Activated gamma-delta T cell treated with Interleukin-2 at 50 U/mL for 16 hours (primary cell): ENCODE data around the gene DMD.
"Not testable (repeated sequence)": the region's sequence is repeated elsewhere in the genome, so short reads cannot be mapped to it uniquely, and the experiment has no call there.

Source experiments
- DNase-seq: peaks from one replicate; pipeline ENCODE4 v3.0.0-alpha.2; 2020

The DMD gene

DNA sequence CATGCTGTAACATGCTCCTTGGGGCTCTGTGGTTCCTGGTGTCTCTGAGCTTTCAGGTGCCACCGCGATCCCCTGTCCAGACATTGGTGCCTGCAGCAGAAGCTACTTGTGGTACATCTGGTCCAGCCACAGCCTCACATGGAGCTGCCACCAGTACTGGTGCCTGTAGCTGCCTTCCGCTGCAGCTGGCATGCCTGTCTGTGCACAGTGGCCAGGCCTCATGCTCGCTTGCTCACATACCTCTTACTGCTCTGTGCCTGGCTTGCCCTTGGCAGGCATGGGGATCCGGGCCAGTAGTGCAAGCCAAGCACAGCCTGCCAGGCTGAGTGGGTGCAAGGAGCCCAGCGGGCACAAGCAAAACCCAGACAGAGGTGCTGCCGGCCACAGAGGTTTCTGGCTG, 618.6 kb downstream of the DMD start:
- no peak for DNase-seq

DNA sequence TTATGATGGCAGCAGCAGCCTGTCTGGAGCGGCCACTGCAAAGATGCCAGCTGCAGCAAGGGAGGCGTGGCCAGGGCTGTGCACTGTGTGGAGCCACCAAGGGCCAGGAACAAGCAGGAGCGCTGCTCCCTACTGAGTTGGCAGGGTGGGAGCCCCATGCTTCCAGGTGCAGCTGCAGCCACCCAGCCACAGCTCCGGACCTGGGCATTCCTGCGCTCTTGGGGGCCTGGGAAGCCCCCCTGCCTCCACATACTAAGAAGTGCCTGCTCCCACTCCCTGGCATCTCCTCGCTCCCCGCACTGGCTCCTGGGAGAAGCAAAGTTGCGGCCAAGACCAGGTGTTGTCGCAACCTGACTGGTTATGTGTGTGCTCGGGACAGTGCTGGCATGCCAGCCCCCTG, 619.8 kb downstream of the DMD start:
- no peak for DNase-seq

DNA sequence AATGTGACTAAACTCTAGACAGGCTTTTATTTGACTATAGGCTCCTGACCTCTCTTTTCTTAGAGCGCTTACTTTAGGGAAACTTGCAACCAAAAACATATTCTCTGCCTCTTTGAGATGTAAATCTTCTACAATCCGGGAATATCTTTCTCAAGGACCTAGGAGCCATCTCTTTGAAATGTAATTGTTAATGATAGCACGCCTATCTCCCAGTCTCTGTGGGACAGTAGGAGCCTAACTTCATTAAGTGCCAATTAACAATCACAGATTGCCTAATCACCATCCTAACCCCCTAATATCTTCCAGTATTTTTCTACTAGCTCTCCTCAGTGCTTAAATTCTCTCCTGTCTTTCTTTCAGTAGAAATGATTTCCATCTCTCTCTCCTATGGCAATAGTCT, 628.6 kb downstream of the DMD start:
- DNase-seq, result no peak

DNA sequence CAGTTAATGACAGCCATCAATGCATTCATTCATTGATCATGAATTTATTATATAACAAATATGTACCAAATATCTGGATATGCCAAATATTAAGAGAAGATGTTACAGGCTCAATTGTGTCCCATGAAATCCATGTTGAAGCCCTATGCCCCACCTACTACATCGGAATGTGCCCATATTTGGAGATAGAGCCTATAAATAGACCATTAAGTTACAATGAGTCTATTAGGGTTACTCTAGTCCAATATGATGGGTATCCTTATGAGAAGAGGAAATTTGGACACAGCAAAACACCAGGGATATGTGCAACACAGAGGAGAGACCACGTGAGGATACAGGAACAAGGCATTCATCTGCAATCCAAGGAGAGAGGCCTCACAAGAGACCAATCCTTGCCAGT, 634.5 kb downstream of the DMD start:
- no peak for DNase-seq

DNA sequence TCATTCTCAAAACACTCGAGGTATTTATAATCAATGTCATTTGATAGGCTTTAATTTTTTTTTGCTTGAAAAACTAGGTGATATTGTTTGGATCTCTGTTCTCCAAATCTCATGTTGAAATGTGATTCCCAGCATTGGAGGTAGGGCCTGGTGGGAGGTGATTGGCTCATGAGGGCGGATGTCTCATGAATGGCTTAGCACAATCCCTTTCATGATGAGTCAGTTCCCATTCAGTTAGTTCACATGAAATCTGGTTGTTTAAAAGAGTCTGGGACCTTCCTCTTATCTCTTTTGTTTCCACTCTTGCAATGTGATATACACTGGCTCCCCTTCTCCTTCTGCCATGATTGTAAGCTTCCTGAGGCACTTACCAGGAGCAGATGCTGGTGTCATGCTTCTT, 638.7 kb downstream of the DMD start:
- DNase-seq, result no peak

DNA sequence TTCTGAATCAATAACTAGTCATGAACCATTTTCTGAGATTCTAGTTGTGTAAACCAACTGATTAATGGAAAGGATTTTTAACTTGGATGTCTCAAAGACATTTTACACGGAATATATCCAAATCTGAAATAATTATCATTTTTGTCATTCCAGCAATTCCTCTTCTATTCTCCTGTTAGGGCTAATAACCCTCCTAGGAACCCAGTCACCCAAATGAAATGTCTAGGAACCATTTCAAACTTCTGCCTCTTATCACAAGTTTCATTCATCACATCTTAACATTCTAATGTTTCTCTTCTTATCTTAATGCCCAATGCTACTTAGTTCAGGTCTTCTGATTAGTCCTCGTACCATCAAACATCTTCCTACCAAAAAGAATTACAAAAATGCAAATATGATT, 639.8 kb downstream of the DMD start:
- DNase-seq, result no peak

DNA sequence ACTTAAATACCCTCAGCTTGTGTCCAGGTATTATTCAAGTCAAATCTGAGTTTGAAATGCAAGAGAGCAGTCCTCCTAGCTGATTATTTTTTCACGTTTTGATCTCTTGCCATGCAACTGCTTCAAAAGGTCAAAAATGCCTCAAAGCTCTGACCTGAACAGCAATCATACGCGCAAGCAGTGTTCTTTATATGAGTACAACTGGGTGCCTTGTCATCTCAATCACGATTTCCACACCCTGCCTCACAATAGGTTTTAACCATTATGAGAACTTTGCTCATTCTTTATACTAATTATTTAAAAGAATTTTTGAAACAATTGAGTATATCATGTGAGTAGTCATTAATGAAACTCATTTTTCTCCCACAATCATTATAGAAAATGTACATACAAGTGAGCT, 649.1 kb downstream of the DMD start:
- no peak for DNase-seq

DNA sequence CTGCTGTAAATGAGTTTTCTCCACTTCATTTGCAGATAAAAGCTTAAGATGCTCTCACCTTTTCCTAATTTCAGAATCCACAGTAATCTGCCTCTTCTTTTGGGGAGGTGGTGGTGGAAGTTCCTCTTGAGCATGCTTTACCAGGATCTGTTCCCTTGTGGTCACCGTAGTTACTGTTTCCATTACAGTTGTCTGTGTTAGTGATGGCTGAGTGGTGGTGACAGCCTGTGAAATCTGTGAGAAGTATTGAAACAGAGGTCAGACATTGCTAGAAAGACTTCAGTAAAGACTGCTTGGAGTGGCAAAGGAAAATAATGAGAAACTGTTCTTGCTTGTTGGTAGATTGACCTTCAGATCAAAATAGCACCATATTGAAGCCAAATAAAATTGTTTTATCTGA, 666.2 kb downstream of the DMD start:
- DNase-seq, result no peak

DNA sequence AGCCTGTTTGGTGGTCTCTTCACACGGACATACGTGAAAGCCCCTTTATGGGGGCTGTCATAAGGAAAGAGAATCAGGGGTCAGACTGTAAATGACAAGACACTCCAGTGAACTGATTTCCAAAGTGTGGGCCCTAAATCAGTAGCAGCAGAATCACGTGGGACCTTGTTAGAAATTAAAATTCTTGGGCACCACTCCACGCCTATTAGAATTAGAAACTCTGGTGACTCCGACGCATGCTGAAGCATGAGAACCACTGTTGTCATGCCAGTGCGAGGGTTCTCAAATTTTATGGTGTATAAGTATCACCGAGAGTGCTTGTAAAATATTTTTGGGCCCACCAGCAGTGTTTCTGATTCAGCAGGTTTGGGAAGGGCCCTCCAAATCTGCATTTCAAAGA, 672.8 kb downstream of the DMD start:
- DNase-seq, result no peak

DNA sequence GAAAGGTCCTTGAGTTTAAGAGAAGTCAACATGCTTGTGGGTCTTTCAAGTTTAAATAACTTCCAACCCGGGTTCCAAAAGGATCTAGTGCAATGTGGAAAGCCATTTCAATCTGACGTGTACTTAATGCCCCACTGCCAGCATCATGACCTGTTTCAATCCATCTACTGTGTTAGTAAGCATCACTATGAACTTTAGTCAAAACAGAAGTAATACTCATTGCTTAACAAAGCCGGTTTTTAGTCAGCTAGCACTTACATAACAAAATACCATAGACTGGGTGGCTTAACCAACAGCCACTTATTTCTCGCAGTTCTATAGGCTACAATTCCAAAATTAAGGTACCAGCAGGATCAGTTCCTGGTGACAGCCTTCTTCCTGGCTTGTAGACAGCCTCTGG, 677.5 kb downstream of the DMD start:
- no peak for DNase-seq

DNA sequence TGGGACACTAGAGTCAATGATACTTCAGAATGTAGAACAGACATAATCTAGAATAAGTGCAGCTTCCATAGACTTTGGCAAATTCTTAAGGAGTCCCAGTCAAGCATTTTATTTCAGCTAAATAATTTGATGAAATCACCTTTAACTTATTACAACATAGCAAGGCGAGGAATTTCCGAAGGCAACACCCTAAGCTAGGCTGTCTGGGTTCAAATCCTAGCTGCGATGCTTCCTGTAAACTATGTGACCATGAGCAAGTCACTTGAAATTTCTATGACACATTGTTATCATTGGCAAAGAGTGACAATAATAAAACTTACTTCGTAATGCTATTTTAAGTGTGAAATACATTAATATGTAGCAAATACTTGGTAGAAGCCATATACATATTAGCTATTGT, 679.1 kb downstream of the DMD start:
- no peak for DNase-seq

DNA sequence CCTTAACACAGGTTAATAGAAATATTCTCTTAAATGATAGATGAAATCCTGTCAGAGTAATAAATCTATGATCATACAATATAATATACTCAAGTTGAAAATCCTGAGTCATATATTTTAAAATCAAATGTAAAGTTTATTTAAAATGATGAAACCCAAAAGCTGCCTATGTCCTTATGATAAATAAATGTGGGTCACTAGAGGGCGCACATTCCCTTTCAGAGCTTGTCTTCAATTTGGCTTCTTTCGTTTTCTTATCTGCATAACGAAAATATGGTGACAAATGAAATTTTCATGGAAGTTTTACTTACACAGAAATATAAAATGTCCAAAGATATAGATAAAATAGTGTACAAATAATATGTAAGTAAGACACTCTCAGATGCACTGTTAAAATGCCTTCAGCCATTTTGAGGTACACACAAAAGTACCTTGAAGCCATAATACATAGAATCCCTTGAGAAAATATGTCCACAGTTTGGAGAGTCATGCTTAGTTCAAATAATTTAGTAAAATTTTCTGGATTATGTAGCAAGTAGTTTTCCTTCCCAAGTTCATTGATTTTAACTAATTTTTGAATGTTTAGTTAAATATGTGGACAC, 680.4 kb downstream of the DMD start:
- DNase-seq, result no peak

DNA sequence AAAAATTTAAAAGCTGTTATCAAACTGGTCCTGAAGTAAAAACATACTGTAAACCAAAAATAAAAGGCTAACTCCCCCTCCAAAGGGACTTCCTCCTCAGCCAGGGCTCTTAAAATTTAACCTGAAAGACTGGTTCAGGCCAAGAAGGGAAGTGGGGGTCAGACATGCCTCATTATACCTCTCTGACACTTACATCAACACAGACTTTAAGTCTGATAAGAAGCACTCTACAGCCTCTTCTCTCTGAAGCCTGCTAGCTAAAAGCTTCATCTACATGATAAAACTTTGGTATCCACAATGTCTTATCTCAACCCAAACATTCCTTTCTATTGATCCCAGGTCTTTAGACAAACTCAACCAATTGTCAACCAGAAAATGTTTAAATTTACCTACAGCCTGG, 682.9 kb downstream of the DMD start:
- DNase-seq, result not testable (repeated sequence)

DNA sequence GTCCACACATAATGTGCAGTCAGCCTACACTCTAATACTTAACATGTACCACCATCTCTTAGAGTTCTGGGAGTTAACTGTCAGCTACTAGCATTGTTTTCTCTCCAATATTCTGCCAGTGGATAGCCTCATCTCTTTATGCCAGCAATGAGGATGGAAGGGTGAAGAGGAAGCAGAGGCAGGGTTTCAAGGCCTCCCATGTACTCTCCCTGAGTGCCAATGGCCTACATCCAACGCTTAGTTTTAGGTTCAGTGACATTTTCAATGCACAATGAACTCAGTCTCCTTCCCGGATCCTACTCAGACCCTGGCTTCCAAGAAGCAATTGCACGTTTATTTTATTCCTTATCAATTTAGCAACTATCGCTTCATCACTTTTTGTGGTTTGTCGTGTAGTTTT, 686.1 kb downstream of the DMD start:
- no peak for DNase-seq

DNA sequence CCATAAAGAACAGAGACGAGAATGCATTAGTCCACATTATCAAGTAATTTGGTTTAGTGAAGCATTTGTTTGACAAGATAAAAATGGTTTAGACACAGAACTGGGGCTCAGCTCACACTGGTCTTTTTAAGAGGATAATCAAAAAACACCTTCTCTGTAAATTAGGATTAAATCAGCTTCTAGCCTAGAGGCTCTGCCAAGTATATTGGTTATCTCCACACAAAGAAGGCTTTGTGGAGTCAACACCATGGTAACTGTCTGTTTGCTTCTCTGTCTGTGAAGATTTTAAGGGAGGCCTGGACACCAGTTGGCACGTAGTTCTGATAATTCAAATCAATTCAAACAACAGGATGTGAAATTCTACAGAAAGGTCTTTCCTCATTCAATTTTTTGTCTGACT, 687.0 kb downstream of the DMD start:
- DNase-seq, result no peak

DNA sequence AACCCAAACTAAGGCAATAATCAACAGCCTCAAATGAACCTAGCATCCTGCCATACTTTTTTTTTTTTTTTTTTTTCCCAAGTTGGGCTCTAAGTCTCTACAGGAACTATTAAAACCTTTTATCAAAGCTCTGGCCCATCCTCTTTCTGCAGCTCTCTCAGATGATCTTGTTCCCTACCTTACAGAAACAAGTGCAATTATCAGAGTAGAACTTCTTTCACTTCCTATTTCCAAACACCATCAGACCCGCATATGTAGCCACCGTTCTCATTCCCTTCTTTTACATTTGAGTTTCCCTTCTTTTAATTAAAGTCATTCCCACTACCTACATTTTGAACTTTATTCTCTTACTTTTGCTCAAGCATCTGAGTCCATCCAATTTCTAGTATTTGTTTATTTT, 690.6 kb downstream of the DMD start:
- DNase-seq, result no peak

DNA sequence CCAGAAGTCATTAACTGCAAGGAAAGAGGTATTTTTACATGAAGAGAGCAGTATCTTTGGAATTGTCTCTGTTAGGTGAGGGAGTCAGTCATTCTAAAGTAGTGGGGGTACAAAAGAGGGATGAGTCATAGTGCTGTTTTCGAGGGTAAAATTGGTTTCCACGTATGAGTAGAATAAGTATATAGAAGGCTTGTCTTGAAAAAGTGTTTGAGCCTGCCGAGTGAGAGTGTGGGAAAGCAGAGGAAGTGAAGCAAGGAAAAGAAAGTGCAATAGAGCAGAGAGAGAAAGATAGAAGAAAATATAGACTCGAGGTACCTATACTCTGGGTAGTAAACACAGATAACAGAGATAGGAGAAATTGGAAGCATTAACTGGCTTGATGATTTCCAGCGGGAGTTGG, 696.4 kb downstream of the DMD start:
- no peak for DNase-seq

DNA sequence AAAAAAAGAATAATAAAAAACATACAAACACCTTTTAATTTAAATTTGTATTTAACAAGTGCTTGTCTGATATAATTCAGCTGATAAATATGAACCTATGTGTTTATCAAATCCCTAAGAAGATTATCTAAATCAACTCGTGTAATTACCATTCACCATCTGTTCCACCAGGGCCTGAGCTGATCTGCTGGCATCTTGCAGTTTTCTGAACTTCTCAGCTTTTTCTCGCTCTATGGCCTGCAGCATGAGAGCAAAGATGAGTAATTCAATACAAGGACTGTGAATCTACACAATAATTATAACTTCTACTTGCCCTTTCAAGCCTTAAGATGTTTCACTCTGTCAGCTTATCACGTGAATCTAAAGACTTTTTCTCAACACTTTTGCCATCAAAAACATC, 709.7 kb downstream of the DMD start:
- no peak for DNase-seq

DNA sequence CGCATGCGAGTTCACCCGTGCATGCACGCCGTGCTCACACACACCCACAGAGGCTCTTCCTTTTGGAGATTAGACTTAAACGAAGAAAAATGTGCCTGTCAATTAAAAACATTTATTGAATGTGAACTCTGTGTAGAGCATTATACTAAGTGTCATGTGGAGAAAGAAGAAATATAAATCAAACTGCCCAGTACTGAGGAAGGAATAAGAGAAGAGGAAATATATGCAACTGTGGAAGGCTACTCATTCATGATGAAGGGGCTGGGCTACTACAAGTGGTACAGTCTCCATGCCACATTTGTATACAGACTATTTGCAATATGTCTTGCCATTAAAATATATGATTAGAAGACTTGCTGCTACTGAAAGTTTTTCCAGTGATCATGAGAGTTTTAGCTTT, 714.7 kb downstream of the DMD start:
- DNase-seq, result no peak

DNA sequence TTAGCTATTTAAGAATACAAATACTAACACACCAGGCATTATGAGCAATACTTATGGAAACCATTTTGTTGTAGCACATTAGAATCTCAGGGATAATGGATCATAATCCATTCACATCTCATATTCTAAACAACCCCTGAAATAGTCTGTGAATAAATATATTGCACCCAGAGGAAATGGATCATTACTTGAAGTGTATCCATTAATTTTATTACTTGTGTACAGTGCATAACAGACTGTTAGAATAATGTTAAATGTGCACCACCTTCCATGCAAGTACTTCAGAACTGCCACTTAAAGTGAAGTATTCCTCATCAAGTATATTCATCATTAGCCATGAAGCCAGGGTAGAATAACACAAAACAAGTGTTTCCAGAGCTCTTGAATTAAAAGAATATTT, 715.5 kb downstream of the DMD start:
- DNase-seq, result no peak

DNA sequence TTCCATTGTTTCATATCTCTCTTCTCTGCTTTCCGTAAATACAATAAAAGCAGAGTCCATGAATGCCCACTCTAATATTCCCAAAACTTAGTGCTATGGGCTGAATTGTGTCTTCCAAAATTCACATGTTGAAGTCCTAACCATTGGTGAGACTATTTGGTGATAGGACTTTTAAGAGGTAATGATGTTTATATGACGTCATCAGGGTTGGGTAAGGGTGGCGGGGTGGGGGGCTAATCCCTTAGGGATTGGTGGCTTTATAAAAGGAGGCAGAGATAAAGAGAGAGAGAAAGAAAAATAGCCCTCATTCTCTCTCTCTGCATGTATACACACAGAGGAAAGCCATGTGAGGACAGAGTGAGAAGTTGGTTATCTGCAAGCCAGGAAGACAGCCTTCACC, 722.2 kb downstream of the DMD start:
- DNase-seq, result no peak

DNA sequence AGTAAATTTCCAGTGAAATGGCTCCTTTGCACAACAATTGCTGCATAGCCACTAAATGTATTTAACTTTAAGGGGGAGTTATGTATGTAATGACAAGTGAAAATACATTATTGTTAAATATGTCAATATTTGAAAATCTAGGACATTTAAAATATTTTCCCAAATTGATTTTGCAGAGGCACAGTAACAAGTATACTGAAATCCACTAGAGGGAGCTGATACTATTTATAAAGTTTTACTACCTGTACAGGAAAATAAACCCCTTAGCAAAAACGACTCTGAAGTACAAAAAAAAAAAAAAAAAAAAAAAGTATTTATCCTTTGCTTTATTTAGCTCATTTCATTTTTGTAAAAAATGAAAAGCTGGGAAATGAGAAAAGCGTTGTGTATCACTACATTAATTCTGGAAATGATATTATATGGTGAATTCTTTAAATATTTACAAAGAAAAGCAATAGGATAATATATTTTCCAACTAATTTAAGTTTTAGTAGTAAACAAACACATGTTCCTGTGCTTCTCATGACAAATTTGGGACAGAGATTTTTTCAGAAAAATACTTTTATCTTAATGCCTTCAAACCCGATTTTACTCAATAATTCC, 727.7 kb downstream of the DMD start:
- DNase-seq, result no peak

DNA sequence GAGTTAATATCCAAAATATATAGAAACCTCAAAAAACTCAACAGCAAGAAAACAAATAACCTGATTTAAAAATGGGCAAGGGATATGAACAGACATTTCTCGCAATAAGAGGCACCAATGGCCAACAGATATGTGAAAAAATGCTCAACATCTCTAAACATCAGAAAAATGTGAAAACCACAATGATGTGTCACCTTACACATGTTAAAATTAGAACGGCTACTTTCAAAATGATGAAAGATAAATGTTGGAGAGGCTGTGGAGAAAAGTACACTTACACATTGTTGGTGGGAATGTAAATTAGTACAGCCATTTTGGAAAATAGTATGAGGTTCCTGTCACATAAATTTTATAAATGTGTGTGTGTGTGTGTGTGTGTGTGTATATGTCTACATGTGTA, 731.3 kb downstream of the DMD start:
- no peak for DNase-seq

DNA sequence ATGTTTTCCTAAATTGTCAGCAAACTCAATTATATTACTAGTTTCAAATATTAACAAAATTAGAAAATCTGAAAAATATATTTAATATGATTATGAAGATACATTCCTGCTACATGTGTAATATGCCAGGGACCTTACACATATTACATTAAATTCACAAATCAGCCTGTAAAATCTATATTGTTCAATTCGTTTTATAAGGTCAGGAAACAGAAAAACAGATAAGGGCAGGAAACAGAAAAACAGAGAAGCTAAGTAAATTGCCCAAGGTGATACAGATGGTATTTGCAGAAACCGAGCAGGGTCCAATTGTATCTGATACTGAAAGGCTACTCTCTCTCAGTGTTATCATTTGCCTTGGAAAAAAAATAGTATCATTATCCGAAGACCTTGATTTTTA, 739.0 kb downstream of the DMD start:
- no peak for DNase-seq

DNA sequence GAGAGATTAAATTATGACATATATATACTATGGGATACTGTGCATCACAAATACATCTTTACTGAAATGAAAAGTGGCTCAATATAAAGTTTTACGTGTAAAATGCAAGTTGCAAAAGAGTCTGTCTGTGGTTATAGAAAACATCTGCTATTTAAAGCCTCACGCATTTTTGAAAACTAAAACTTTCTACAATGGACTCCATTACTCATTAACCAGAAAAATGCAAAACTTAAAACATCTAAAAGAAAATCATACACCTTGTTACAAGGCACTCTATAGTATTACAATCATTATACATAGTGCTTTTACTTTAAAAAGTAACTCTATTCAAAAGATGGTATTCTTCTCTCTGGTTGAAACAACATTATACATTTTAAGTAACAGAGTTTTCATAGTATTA, 755.6 kb downstream of the DMD start:
- no peak for DNase-seq
